SK-MEL-5 (cell line): Measurements from ENCODE around the gene DTX2. TPM values are rescaled to one million over a fixed set of nuclear protein-coding genes. Genes with fewer than 3 reads are reported as not detected.
"Not testable (repeated sequence)": the region's sequence is repeated elsewhere in the genome, so short reads cannot be mapped to it uniquely, and the experiment has no call there.

Experiments
- DNase-seq: peaks from one replicate; pipeline ENCODE4 v3.0.0-alpha.2; 2016; ENCODE audit warnings: low read depth, low spot score
- in situ Hi-C: cut with HindIII; loops from 2 replicates; pipeline ENCODE4 v1.10.0; 2016; ENCODE audit warnings: low sequenced_read_pairs, high pct_unique_total_duplicates, low pct_unique_long_range_greater_than_20kb
- polyA plus RNA-seq, 2 experiments: library from polyadenylated mRNA; depleted of rRNA; stranded (reverse); fragments of >200 nt; gene quantifications; 2 replicates each; pipeline ENCODE4 v1.2.3, GENCODE V29; 2015
- total RNA-seq: library from RNA; depleted of rRNA; stranded (reverse); fragments of >200 nt; shearing (Covaris generic); gene quantifications from 2 replicates; pipeline ENCODE4 v1.2.3, GENCODE V29; 2014; rRNA removed

DTX2 gene
- total RNA-seq = 11.9 and 12.8 TPM in 2 replicates
- polyA plus RNA-seq (2015; cell fraction: cytosol; rRNA removed) = 49.2 and 61.8 TPM in 2 replicates
- polyA plus RNA-seq (2015; cell fraction: nucleus; rRNA removed) = 67.7 and 69.1 TPM in 2 replicates

GRCh38 chr7:76461464-76462101 is at the start of gene DTX2:
Gene DTX2 (plus strand): TSS chr7:76461709. CDS start chr7:76480510, 18,801 bp downstream.
- in situ Hi-C loops, DNase-seq: not testable (repeated sequence)

- no peak for DNase-seq
- in situ Hi-C loops = no loop called here
Observed at GRCh38 chr7:76412249-76412648, 49.3 kb upstream of the DTX2 start.

GRCh38 chr7:76417654-76418310 is 43.7 kb upstream of the DTX2 start:
- in situ Hi-C loops = not testable (repeated sequence)

GRCh38 chr7:76421097-76421496 is 40.4 kb upstream of the DTX2 start:
- in situ Hi-C loops = not testable (repeated sequence)
- peak; percentile 24 for DNase-seq

More at GRCh38 chr7:76417654-76418310, 43.7 kb upstream of the DTX2 start:
- not testable (repeated sequence) for DNase-seq

GRCh38 chr7:76423666-76424412 is 37.7 kb upstream of the DTX2 start:
- DNase-seq = no peak
- in situ Hi-C loops = no loop called here

- in situ Hi-C loops = no loop called here
- no peak for DNase-seq
Observed at GRCh38 chr7:76424413-76425111, 36.9 kb upstream of the DTX2 start, which contains the start of gene ZP3. Gene ZP3 (plus strand): TSS chr7:76424950. CDS start chr7:76424965, 15 bp downstream.

- no peak for DNase-seq
- in situ Hi-C loops = no loop called here
Observed at GRCh38 chr7:76425156-76425555, 36.4 kb upstream of the DTX2 start.

- DNase-seq, in situ Hi-C loops: not testable (repeated sequence)
Observed at GRCh38 chr7:76425558-76425957, 36.0 kb upstream of the DTX2 start.

- no peak for DNase-seq
- in situ Hi-C loops = no loop called here
Observed at GRCh38 chr7:76426246-76426645, 35.3 kb upstream of the DTX2 start.

- no peak for DNase-seq
- in situ Hi-C loops = no loop called here
Observed at GRCh38 chr7:76427635-76428034, 33.9 kb upstream of the DTX2 start.

- in situ Hi-C loops = no loop called here
- DNase-seq = no peak
Observed at GRCh38 chr7:76428149-76428823, 33.2 kb upstream of the DTX2 start.

GRCh38 chr7:76428868-76429805 is 32.4 kb upstream of the DTX2 start:
- DNase-seq = peak; percentile 32

GRCh38 chr7:76430211-76430610 is 31.3 kb upstream of the DTX2 start:
- no peak for DNase-seq
- in situ Hi-C loops = no loop called here

More at GRCh38 chr7:76428868-76429805, 32.4 kb upstream of the DTX2 start:
- in situ Hi-C loops = no loop called here

GRCh38 chr7:76430836-76431235 is 30.7 kb upstream of the DTX2 start:
- DNase-seq = no peak
- in situ Hi-C loops = no loop called here

- in situ Hi-C loops = not testable (repeated sequence)
- peak; percentile 92 for DNase-seq
Observed at GRCh38 chr7:76437873-76438272, 23.6 kb upstream of the DTX2 start.
